Spleen (tissue), 11 donors: Measurements from ENCODE around the gene LRCH3. TPM values are rescaled to one million over a fixed set of nuclear protein-coding genes. Genes with fewer than 3 reads are reported as not detected.

Experiments used
- DNase-seq: peaks from one replicate; pipeline ENCODE4 v3.0.0-alpha.2; 2020
- H3K27ac ChIP-seq, 8 donors: fragments of 200-600 bp; sonication (generic) in 7 of 8; 1 replicate in 4 of 8; 2 replicates in 4 of 8; pipeline versions ENCODE4 v1.5.0 to v1.8.0; 2016 to 2021; ENCODE audit warnings: inconsistent platforms in 4 of 8, mild to moderate bottlenecking in 4 of 8, moderate library complexity in 1 of 8
- H3K27me3 ChIP-seq, 7 donors: fragments of 200-600 bp; sonication (generic) in 6 of 7; replicated peaks in 1 of 7; 1 replicate in 4 of 7; 2 replicates in 3 of 7; pipeline versions ENCODE4 v1.5.0 to v1.8.0; 2016 to 2021; ENCODE audit warnings: inconsistent platforms in 3 of 7, mild to moderate bottlenecking in 1 of 7
- H3K36me3 ChIP-seq, 6 donors: fragments of 200-600 bp; sonication (generic) in 5 of 6; 1 replicate in 4 of 6; 2 replicates in 2 of 6; pipeline versions ENCODE4 v1.5.0 to v1.8.0; 2016 to 2021; ENCODE audit warnings: inconsistent platforms in 2 of 6
- H3K4me1 ChIP-seq, 6 donors: fragments of 200-600 bp; sonication (generic) in 5 of 6; 1 replicate in 3 of 6; 2 replicates in 3 of 6; pipeline versions ENCODE4 v1.5.0 to v1.8.0; 2016 to 2021; ENCODE audit warnings: inconsistent platforms in 3 of 6
- H3K4me3 ChIP-seq, 8 donors: fragments of 200-600 bp; sonication (generic) in 7 of 8; 1 replicate in 4 of 8; 2 replicates in 4 of 8; pipeline versions ENCODE4 v1.5.0 to v1.8.0; 2016 to 2021; ENCODE audit warnings: inconsistent platforms in 4 of 8, mild to moderate bottlenecking in 4 of 8, moderate library complexity in 2 of 8
- H3K9me3 ChIP-seq, 8 donors: fragments of 200-600 bp; sonication (generic) in 7 of 8; 1 replicate in 4 of 8; 2 replicates in 4 of 8; pipeline versions ENCODE4 v1.5.0 to v1.8.0; 2016 to 2021; ENCODE audit warnings: inconsistent platforms in 4 of 8
- CTCF ChIP-seq, 11 experiments: fragments of 200-600 bp in 7 of 11; fragments of 450-650 bp in 4 of 11; sonication (generic) in 4 of 11; IDR thresholded peaks in 8 of 11; conservative IDR thresholded peaks in 3 of 11; 1 replicate in 7 of 11; 2 replicates in 4 of 11; pipeline versions ENCODE4 v1.4.0 to v1.8.0; 2016 to 2021; ENCODE audit warnings: antibody characterized with exemption in 11 of 11, inconsistent platforms in 4 of 11, mild to moderate bottlenecking in 1 of 11
- POLR2A ChIP-seq, 3 donors: fragments of 450-650 bp; IDR thresholded peaks; one replicate each; pipeline ENCODE4 v1.5.1; 2017; ENCODE audit warnings: antibody characterized with exemption in 3 of 3, mild to moderate bottlenecking in 1 of 3
- POLR2AphosphoS5 ChIP-seq, 3 donors: sonication (generic); formaldehyde crosslinking; IDR thresholded peaks; one replicate each; pipeline ENCODE4 v1.5.1; 2017; ENCODE audit warnings: antibody characterized with exemption in 3 of 3
- WGBS, 5 donors: extraction: QIAGEN DNeasy Blood & Tissue Kit in 3 of 5; methylation state at CpG; one replicate each; pipeline versions ENCODE4 v1.1.5 to v1.1.7; 2013 to 2018; 5-methylcytosine and 5-hydroxymethylcytosine counted together
- intact Hi-C: fragments of 100-400 bp; cut with DNase I; formaldehyde crosslinking; loops from one replicate; pipeline ENCODE4 v1.15.0; 2023; ENCODE audit warnings: low total_unique reads
- polyA plus RNA-seq, 3 donors: library from polyadenylated mRNA; stranded (reverse); fragments of 200-250 nt; gene quantifications; one replicate each; pipeline ENCODE4 v1.2.1, GENCODE V29; 2013
- total RNA-seq, 7 donors: library from RNA; depleted of rRNA in 3 of 7; stranded (reverse); fragments of >200 nt in 3 of 7; fragmentation: NEBNext Ultra II Directional in 4 of 7; extraction: Animal tissue kit (Norgen Biotek cat#: 25700) in 4 of 7; gene quantifications; one replicate each; pipeline versions ENCODE4 v1.1.0 to v1.2.1, GENCODE V29; 2016 to 2021
- donor health status: healthy with polysubstance abuse.
- donor health status: DM: no; HTN: no; CAD: no; lungs with moderate emphysema.
- donor health status: DM: no; HTN: no; CAD: no.
- donor health status: Bipolar disorder and iron deficiency.
- donor health status: healthy.
- donor health status: DM: no; HTN: no; CAD: no.
- donor health status: DM: yes; HTN: yes; CAD: no.

LRCH3 gene
- total and polyA plus RNA-seq, 10 donors, result 7.7 to 86.2 (median 67.0) TPM

GRCh38 chr3:197836244-197836643, 45.2 kb downstream of the LRCH3 start:
- Histone ChIP-seq H3K27me3 (no peaks in the 10 kb centered on the region), H3K36me3 (peaks cover 4 to 100% (median 74%) of the 10 kb centered on the region in 6 donors), H3K27ac (no peak overlapping the region), H3K4me3 (no peak overlapping the region), H3K4me1 (peaks cover 0 to 9% (median 0%) of the 10 kb centered on the region in 6 donors), H3K9me3 (no peaks in the 10 kb centered on the region)
- TF ChIP-seq POLR2A (IDR thresholded peaks at IDR 0.05) (no peak), CTCF (IDR thresholded peaks at IDR 0.05 in 8 of 11, conservative IDR thresholded peaks at IDR 0.05 in 3 of 11) (no peak), POLR2AphosphoS5 (IDR thresholded peaks at IDR 0.05) (no peak)
- intact Hi-C loops, result no loop called here
- DNase-seq, result no peak

- 88 to 96% (median 94%) methylated on average over 2 of the region's 2 CpGs for WGBS, 5 donors
- TF ChIP-seq CTCF (IDR thresholded peaks at IDR 0.05 in 8 of 11, conservative IDR thresholded peaks at IDR 0.05 in 3 of 11) (no peak), POLR2AphosphoS5 (IDR thresholded peaks at IDR 0.05) (no peak)
These were observed 46.2 kb downstream of the LRCH3 start for GRCh38 chr3:197837282-197837681.

GRCh38 chr3:197841789-197842188, 50.7 kb downstream of the LRCH3 start:
- H3K27me3 ChIP-seq, result no peaks in the 10 kb centered on the region
- H3K36me3 ChIP-seq, result peaks cover 4 to 100% (median 78%) of the 10 kb centered on the region in 6 donors
- H3K9me3 ChIP-seq, result no peaks in the 10 kb centered on the region
- TF ChIP-seq POLR2A (IDR thresholded peaks at IDR 0.05) (no peak), CTCF (IDR thresholded peaks at IDR 0.05 in 8 of 11, conservative IDR thresholded peaks at IDR 0.05 in 3 of 11) (no peak), POLR2AphosphoS5 (IDR thresholded peaks at IDR 0.05) (no peak)
- no peak overlapping the region for H3K27ac ChIP-seq
- intact Hi-C loops, result no loop called here
- no peak overlapping the region for H3K4me3 ChIP-seq
- DNase-seq, result no peak
- H3K4me1 ChIP-seq, result peaks cover 0 to 2% (median 0%) of the 10 kb centered on the region in 6 donors
- WGBS, 5 donors, result 92 to 98% (median 94%) methylated on average over 5 of the region's 5 CpGs

More at GRCh38 chr3:197837282-197837681, 46.2 kb downstream of the LRCH3 start:
- DNase-seq, result no peak
- no peaks in the 10 kb centered on the region for H3K27me3 ChIP-seq
- H3K4me3 ChIP-seq, result no peak overlapping the region
- H3K36me3 ChIP-seq, result peaks cover 4 to 100% (median 76%) of the 10 kb centered on the region in 6 donors
- intact Hi-C loops, result no loop called here
- no peaks in the 10 kb centered on the region for H3K9me3 ChIP-seq
- H3K4me1 ChIP-seq, result peaks cover 0 to 9% (median 0%) of the 10 kb centered on the region in 6 donors
- H3K27ac ChIP-seq, result no peak overlapping the region

- no peaks in the 10 kb centered on the region for H3K9me3 ChIP-seq
- peak overlapping the region in 1 of 8 donors; percentile 7 for H3K27ac ChIP-seq
- 80 to 89% (median 85%) methylated on average over 3 of the region's 3 CpGs for WGBS, 5 donors
- intact Hi-C loops, result no loop called here
- no peak overlapping the region for H3K4me3 ChIP-seq
- TF ChIP-seq CTCF (IDR thresholded peaks at IDR 0.05 in 8 of 11, conservative IDR thresholded peaks at IDR 0.05 in 3 of 11), result no peak
- no peak for TF ChIP-seq POLR2A (IDR thresholded peaks at IDR 0.05)
- TF ChIP-seq POLR2AphosphoS5 (IDR thresholded peaks at IDR 0.05), result no peak
- no peak for DNase-seq
- no peaks in the 10 kb centered on the region for H3K27me3 ChIP-seq
- H3K36me3 ChIP-seq, result peaks cover 0 to 93% (median 53%) of the 10 kb centered on the region in 6 donors
- H3K4me1 ChIP-seq, result peaks cover 3 to 36% (median 15%) of the 10 kb centered on the region in 6 donors
These were observed 55.4 kb downstream of the LRCH3 start for GRCh38 chr3:197846491-197846890.
